Endodermal cell (in vitro differentiated cells): ENCODE data around the gene CD58. TPM values are rescaled to one million over a fixed set of nuclear protein-coding genes. Genes with fewer than 3 reads are reported as not detected.

Source experiments
- DNase-seq: peaks from one replicate; pipeline ENCODE4 v3.0.0-alpha.2; 2017
- H3K27ac ChIP-seq: 2 replicates; pipeline ENCODE4 v1.5.1; 2013; ENCODE audit warnings: mild to moderate bottlenecking, low read depth, low read length, moderate library complexity
- H3K27me3 ChIP-seq: 2 replicates; pipeline ENCODE4 v1.6.1; 2013; ENCODE audit warnings: mild to moderate bottlenecking, low read length, moderate library complexity; ENCODE audit not compliant: insufficient read depth, control insufficient read depth, poor library complexity, severe bottlenecking
- H3K36me3 ChIP-seq: 2 replicates; pipeline ENCODE4 v1.7.0; 2013; ENCODE audit warnings: mild to moderate bottlenecking, low read length, moderate library complexity; ENCODE audit not compliant: control insufficient read depth, insufficient read depth
- H3K4me1 ChIP-seq: one replicate; pipeline ENCODE4 v1.7.0; 2013; ENCODE audit warnings: low read length; ENCODE audit not compliant: control insufficient read depth, insufficient read depth
- H3K4me3 ChIP-seq: 2 replicates; pipeline ENCODE4 v1.5.1; 2013; ENCODE audit warnings: mild to moderate bottlenecking, low read length, moderate library complexity
- H3K9ac ChIP-seq: 2 replicates; pipeline ENCODE4 v1.6.1; 2013; ENCODE audit warnings: mild to moderate bottlenecking, low read length, moderate library complexity; ENCODE audit not compliant: poor library complexity, severe bottlenecking; ENCODE audit errors: extremely low read depth
- H3K9me3 ChIP-seq: 2 replicates; pipeline ENCODE4 v1.6.1; 2013; ENCODE audit warnings: mild to moderate bottlenecking, low read length, moderate library complexity; ENCODE audit not compliant: control insufficient read depth
- H3K27ac Mint-ChIP-seq: 2 replicates; pipeline ENCODE4 v1.8.0; 2020; ENCODE audit warnings: mixed read lengths
- H3K27me3 Mint-ChIP-seq: 2 replicates; pipeline ENCODE4 v1.8.0; 2021; ENCODE audit warnings: mild to moderate bottlenecking, mixed read lengths; ENCODE audit not compliant: insufficient read depth
- H3K36me3 Mint-ChIP-seq: 2 replicates; pipeline ENCODE4 v1.8.0; 2020; ENCODE audit warnings: low read depth, mixed read lengths
- H3K4me1 Mint-ChIP-seq: 2 replicates; pipeline ENCODE4 v1.8.0; 2020; ENCODE audit warnings: mixed read lengths
- H3K4me3 Mint-ChIP-seq: 2 replicates; pipeline ENCODE4 v1.8.0; 2020; ENCODE audit warnings: mild to moderate bottlenecking, moderate library complexity, mixed read lengths
- H3K9me3 Mint-ChIP-seq: 2 replicates; pipeline ENCODE4 v1.8.0; 2020; ENCODE audit warnings: mild to moderate bottlenecking, mixed read lengths
- WGBS, 2 experiments: methylation state at CpG; one replicate each; pipeline versions ENCODE4 v1.1.5 to v1.1.7; 2013; ENCODE audit warnings: missing lambda C conversion rate in 2 of 2, mixed read lengths in 1 of 2; ENCODE audit not compliant: insufficient coverage in 1 of 2, insufficient read length in 1 of 2; 5-methylcytosine and 5-hydroxymethylcytosine counted together
- total RNA-seq, 2 donors: library from RNA; stranded (reverse); fragmentation: NEBNext Ultra II Directional in 1 of 2; extraction: Animal tissue kit (Norgen Biotek cat#: 25700) in 1 of 2; gene quantifications; 2 replicates in 1 of 2; 3 replicates in 1 of 2; pipeline ENCODE4 v1.2.1, GENCODE V29; 2021
- TF ChIP-seq, protein P1 (sequence below): fragments of 200-600 bp; sonication (generic); conservative IDR thresholded peaks from 2 replicates; pipeline ENCODE4 v1.5.0; 2021; ENCODE audit warnings: antibody characterized with exemption, mild to moderate bottlenecking

CD58 gene
- total RNA-seq, 2 donors from 2014 or later, result 4.6 to 5.9 TPM

DNA sequence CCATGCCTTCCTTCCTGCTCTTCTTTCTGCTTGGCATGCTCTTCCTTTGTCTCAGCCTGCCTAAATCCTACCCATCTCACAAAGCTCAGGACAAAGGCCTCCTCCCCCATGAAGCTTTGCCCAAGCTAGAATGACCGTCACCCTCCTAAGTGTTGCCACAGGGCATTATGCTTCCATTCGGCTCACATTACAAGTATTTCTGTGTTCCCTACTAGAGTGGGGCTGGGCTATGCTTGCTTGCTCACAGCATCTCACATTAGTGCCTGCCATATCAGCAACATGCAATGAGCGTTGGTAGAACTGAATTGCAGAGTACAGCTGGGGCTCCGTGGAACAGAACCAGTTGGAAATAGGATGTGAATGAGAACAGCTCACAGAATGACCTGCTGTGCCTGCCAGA, 82.8 kb downstream of the CD58 start:
- H3K9me3 Mint-ChIP-seq, result no peaks in the 10 kb centered on the region
- H3K4me1 Mint-ChIP-seq, result peaks cover 19% of the 10 kb centered on the region
- H3K4me3 ChIP-seq, result no peak overlapping the region
- H3K27ac ChIP-seq, result no peak overlapping the region
- no peak overlapping the region for H3K9ac ChIP-seq
- no peak overlapping the region for H3K4me3 Mint-ChIP-seq
- no peaks in the 10 kb centered on the region for H3K9me3 ChIP-seq
- no peaks in the 10 kb centered on the region for H3K36me3 ChIP-seq
- WGBS, 2 experiments, result 93 to 100% methylated on average over 2 to 4 of the region's 4 CpGs
- H3K4me1 ChIP-seq, result peaks cover 4% of the 10 kb centered on the region
- H3K27me3 Mint-ChIP-seq, result no peaks in the 10 kb centered on the region
- H3K36me3 Mint-ChIP-seq, result no peaks in the 10 kb centered on the region
- no peak overlapping the region for H3K27ac Mint-ChIP-seq
- DNase-seq, result no peak
- TF ChIP-seq, protein P1, sequence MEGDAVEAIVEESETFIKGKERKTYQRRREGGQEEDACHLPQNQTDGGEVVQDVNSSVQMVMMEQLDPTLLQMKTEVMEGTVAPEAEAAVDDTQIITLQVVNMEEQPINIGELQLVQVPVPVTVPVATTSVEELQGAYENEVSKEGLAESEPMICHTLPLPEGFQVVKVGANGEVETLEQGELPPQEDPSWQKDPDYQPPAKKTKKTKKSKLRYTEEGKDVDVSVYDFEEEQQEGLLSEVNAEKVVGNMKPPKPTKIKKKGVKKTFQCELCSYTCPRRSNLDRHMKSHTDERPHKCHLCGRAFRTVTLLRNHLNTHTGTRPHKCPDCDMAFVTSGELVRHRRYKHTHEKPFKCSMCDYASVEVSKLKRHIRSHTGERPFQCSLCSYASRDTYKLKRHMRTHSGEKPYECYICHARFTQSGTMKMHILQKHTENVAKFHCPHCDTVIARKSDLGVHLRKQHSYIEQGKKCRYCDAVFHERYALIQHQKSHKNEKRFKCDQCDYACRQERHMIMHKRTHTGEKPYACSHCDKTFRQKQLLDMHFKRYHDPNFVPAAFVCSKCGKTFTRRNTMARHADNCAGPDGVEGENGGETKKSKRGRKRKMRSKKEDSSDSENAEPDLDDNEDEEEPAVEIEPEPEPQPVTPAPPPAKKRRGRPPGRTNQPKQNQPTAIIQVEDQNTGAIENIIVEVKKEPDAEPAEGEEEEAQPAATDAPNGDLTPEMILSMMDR, result no peak
- H3K27me3 ChIP-seq, result no peaks in the 10 kb centered on the region

DNA sequence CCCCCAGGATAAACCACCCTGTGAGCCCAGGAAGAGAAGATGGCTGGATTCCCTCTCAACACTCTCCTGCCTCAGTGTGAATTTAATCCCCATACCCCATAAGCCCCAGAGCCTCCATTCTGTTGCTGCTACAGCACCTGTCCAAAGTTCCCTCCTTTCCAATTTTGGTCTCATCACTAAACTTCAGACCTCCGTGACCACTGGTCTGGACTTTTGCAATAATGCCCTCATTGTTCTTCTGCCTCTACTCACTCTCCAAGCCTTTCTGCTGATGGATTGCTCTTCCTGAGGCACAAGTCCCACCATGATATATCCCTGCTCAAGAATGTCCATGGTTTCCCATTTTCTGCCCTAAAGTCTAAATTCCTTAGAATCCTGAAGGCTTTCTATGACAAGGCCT, 83.2 kb downstream of the CD58 start:
- Histone ChIP-seq H3K27ac (no peak overlapping the region), H3K36me3 (no peaks in the 10 kb centered on the region), H3K9me3 (no peaks in the 10 kb centered on the region), H3K4me3 (no peak overlapping the region), H3K27me3 (no peaks in the 10 kb centered on the region), H3K9ac (no peak overlapping the region), H3K4me1 (peaks cover 4% of the 10 kb centered on the region)
- Mint-ChIP-seq H3K36me3 (no peaks in the 10 kb centered on the region), H3K27ac (no peak overlapping the region), H3K9me3 (no peaks in the 10 kb centered on the region), H3K27me3 (no peaks in the 10 kb centered on the region), H3K4me1 (peaks cover 19% of the 10 kb centered on the region), H3K4me3 (no peak overlapping the region)
- DNase-seq, result no peak
- WGBS, 2 experiments, result 89 to 97% methylated on average over 1 of the region's 1 CpG
- TF ChIP-seq, protein P1, result no peak

- Mint-ChIP-seq H3K4me3 (no peak overlapping the region), H3K9me3 (no peaks in the 10 kb centered on the region), H3K36me3 (no peaks in the 10 kb centered on the region), H3K27me3 (no peaks in the 10 kb centered on the region), H3K27ac (no peak overlapping the region), H3K4me1 (peaks cover 22% of the 10 kb centered on the region)
- Histone ChIP-seq H3K9me3 (no peaks in the 10 kb centered on the region), H3K9ac (no peak overlapping the region), H3K27ac (no peak overlapping the region), H3K4me1 (peaks cover 4% of the 10 kb centered on the region), H3K36me3 (no peaks in the 10 kb centered on the region), H3K27me3 (no peaks in the 10 kb centered on the region), H3K4me3 (no peak overlapping the region)
- DNase-seq, result no peak
- TF ChIP-seq, protein P1, result no peak
Observed at GRCh38 chr1:116487031-116487430, 83.8 kb downstream of the CD58 start.
